Ammon's horn (tissue), 1 donor: ENCODE measurements around the gene FAM107B.
"Not testable (repeated sequence)": the region's sequence is repeated elsewhere in the genome, so short reads cannot be mapped to it uniquely, and the experiment has no call there.

Experiments
- DNase-seq: peaks from one replicate; pipeline ENCODE4 v3.0.0-alpha.2; 2016; ENCODE audit warnings: low spot score

Gene FAM107B

DNA sequence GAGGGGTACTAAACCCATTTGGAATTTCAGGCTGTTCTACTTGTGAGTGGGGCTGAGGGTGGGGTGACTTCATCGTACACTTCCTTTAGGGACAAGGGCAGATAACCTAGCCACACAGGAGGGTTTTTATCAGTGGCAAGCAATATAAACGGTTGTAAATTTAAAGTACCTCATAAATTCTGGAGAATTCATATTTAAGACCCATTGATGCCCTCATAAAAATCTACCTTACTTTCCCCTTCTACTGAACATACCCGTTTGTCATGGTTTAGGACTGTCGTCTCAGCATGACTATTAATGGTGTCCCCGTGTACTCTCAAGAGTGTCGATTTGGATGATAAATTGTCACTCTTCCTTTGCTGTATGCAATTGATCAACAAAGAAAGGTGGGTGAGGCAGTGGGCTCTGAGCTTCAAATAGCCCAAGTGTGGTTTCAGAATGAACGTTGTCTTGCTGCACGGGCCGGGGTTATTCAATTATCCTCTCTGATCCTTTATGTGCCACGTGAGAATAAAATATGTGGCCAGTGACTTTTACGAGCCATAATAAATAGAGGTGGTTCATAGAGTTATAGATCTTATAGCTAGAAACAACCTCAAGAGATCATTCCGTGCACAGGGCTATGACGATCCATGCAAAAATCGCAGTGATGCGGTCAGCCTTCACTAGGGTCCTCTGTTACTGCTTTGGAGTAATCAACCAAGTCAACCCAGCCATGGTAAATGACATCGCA lies 82.2 kb downstream of the FAM107B start:
- no peak for DNase-seq

DNA sequence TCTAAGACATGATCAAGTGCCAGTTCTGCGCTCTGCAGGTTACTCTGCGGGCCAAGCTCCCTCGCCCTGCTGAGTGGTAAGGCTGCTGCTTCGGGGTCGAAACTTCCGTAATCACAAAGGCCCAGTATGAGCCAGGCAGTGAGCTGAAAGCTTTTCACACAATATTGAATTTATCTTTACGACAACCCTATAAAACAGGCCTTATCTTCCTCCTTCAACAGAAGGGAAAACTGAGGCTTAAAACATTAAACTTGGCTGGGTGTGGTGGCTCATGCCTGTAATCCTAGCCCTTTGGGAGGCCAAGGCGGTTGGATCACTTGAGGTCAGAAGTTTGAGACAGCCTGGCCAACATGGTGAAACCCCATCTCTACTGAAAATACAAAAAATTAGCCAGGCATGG lies 83.3 kb downstream of the FAM107B start:
- DNase-seq = no peak

DNA sequence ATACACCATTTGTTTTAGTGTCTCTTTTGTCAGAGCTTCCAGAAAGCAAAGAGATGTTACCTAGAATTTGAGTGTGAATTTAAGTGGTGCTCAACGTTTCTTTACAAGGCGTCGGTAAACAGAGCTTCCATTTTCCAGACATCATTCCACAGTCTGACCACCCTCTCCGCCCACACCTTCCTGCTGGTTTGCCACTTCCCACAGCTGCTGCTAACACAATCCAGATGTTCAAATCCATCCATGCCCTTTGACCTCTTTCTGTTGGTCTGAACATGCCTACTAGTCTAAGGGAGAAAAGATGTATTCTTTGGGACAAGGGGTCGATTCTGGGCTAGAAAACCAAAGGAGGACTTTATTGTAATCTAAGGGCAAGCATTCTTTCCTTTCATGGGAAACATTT lies 86.1 kb downstream of the FAM107B start:
- DNase-seq = no peak

GRCh38 chr10:14688189-14688588 lies 86.5 kb downstream of the FAM107B start:
- not testable (repeated sequence) for DNase-seq

- DNase-seq = no peak
These were observed 87.4 kb downstream of the FAM107B start for GRCh38 chr10:14687340-14687739.

DNA sequence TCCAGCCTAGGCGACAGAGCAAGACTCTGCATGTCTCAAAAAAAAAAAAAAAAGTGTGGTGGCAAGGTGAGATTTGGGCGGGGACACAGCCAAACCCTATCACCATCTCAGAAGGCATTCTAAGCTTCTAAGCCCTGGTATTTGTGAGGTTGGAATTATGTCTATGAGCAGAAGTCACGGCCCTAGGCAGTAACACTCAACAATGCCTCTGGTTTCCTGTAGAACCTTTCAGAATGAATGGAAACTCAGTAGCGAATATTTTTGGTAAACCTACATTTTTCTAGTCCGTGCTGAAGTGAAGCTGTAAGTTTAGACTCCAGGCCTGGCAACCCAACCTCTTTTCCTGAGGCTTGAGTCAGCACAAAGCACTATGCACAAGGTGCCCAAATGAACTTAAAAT lies 88.3 kb downstream of the FAM107B start:
- no peak for DNase-seq

DNA sequence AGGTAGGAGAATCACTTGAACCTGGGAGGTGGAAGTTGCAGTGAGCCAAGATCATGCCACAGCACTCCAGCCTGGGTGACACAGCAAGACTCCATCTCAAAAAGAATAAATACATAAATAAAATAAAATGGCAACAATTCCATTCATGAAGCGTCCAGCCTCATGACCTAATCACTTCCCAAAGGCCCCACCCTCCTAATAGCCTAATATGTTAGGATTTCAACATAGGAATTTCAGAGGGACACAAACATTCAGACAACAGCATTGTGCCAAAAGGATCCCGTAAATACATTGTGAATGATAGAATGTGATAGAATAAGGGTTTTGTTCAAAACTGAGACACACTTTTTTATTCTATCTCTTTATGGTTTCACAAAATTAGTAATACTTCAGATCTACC lies 90.3 kb downstream of the FAM107B start:
- no peak for DNase-seq

DNA sequence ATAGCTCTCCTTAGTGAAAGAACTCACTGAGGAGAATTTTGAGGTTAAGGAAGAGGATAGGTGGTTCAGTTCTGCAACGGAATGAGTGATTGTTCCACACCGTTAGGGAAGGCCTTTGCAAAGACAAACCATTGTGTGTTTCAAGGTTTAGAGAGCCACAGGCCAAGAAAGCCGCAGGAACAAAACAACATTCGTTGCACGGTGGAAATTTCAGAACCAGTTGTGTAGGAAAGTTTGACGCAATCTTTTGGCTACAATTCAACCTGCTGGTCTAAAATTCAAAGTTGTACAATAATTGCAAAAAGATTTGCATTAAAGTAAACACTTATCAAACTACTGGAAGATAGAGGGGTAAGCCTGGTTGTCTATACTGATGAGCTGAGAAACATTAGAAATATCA lies 91.4 kb downstream of the FAM107B start:
- DNase-seq = no peak

GRCh38 chr10:14681802-14682201 lies 92.9 kb downstream of the FAM107B start:
- no peak for DNase-seq

- DNase-seq = no peak
These were observed 93.4 kb downstream of the FAM107B start for GRCh38 chr10:14681305-14681704.

- DNase-seq = no peak
These were observed 96.1 kb downstream of the FAM107B start for GRCh38 chr10:14678637-14679036.

DNA sequence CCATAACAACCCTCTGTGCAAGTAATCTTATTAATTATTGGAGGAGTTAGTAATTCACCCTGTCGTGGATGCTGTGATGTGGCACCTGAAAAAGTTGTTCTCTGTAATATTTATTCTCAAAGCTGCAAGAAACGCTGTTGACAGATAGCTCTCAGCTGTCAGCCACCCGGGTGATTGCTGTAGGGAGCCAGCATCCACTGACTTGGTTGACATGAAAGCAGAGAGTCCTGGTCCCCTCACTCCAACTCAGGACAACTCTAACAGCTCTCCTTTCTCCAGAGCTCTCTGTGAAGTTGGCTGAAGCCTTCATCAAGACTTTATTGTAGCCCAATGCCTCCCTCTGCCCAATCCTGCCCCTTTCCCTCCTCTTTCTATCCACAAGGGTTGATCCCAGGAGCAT lies 98.0 kb downstream of the FAM107B start:
- no peak for DNase-seq

GRCh38 chr10:14674376-14675050 lies 100.2 kb downstream of the FAM107B start:
- no peak for DNase-seq

DNA sequence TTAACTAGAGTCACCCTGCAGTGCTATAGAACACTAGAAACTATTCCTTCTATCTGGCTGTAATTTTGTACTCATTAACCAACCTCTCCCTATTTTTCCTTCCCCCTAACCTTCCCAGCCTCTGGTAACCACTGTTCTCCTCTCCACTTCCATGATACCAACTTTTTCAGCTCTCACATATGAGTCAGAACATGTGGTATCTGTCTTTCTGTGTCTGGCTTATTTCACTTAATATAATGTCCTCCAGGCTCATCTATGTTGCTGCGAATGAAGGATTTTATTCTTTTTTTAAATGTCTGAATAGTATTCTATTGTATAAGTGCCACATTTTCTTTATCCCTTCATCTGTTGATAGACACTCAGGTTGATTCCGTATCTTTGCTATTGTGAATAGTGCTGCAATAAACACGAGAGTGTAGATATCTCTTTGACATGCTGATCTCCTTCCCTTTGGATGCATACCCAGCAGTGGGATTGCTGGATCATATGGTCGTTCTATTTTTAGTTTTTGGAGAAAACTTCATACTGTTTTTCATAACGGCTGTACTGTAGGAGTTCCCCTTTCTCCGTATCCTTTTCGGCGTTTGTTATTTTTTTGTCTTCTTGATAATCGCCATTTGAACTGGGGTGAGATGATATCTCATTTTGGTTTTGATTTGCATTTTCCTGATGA lies 101.4 kb downstream of the FAM107B start:
- DNase-seq = no peak

DNA sequence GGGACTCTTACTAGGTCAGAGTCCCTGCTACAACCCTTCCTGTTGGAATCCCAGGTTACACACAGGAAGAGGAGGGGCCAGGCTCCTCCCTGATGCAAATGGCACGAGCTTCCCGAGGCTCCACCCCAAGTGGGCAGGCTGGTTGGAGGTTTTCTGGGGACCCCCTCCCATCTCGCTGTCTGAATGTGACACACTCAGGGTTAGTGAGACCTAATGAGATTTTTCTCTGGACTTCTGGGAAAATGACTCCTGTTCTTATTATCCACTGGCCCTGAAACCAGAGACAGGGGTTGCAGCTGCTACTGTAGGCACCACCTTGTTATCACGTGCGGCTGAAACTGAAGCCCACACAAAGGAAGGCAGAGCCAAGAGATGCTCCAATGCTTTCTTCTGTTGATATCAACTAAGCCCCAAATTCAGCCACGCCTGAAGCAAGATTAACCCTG lies 103.3 kb downstream of the FAM107B start:
- no peak for DNase-seq

- DNase-seq = peak; percentile 65
These were observed 104.0 kb downstream of the FAM107B start for GRCh38 chr10:14670551-14671240.

DNA sequence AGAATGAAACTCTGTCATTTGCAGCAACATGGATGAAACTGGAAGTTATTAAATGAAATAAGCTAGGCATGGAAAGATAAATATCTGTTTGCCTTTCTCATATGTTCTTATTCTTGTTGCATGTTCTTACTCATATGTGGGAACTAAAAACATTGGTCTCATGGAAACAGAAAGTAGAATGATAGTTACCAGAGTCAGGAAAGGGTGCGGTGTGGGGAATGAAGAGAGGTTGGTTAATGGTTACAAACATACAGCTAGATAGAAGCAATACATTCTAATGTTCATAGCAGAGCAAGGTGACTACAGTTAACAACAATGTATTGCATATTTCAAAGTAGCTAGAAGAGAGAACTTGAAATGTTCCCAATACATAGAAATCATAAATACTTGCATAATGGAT lies 105.1 kb downstream of the FAM107B start:
- DNase-seq = no peak

GRCh38 chr10:14667781-14668180 lies 106.9 kb downstream of the FAM107B start:
- DNase-seq = no peak

GRCh38 chr10:14667280-14667679 lies 107.4 kb downstream of the FAM107B start:
- no peak for DNase-seq

GRCh38 chr10:14665865-14666857 lies 108.5 kb downstream of the FAM107B start:
- DNase-seq = no peak

- DNase-seq = peak; percentile 32
These were observed 109.4 kb downstream of the FAM107B start for GRCh38 chr10:14665304-14665703.
